B cell (primary cell): Measurements from ENCODE around the gene VPS26A. TPM values are rescaled to one million over a fixed set of nuclear protein-coding genes. Genes with fewer than 3 reads are reported as not detected.

Experiments used
- ATAC-seq: fragments of 200-7000 bp; cut with Tn5 transposase; one replicate; pipeline ENCODE4 v1.10.0; 2021; ENCODE audit warnings: low read depth, mild to moderate bottlenecking, moderate number of reproducible peaks, moderate library complexity
- CTCF ChIA-PET: fragments of 350-600 bp; sonication (Branson Sonifier 250); formaldehyde crosslinking; loops from one replicate; lab custom pipeline; 2021; ENCODE audit warnings: antibody characterized with exemption, inconsistent platforms; lab: Charles Lee
- POLR2A ChIA-PET: fragments of 350-600 bp; sonication (Branson Sonifier 250); formaldehyde crosslinking; loops from one replicate; lab custom pipeline; 2021; ENCODE audit warnings: antibody characterized with exemption; lab: Charles Lee
- DNase-seq: peaks from one replicate; pipeline ENCODE4 v3.0.0; 2013
- H2AFZ ChIP-seq: 2 replicates; pipeline ENCODE4 v1.6.1; 2012; ENCODE audit warnings: mild to moderate bottlenecking, low read depth, low read length; ENCODE audit not compliant: insufficient read depth, poor library complexity, severe bottlenecking
- H3K27ac ChIP-seq, 2 donors: 1 replicate in 1 of 2; 2 replicates in 1 of 2; pipeline ENCODE4 v1.5.1; 2012 to 2013; ENCODE audit warnings: low read length in 2 of 2, mild to moderate bottlenecking in 2 of 2, moderate library complexity in 1 of 2
- H3K27me3 ChIP-seq, 4 experiments: fragments of 200-600 bp in 1 of 4; sonication (generic) in 1 of 4; replicated peaks in 1 of 4; 1 replicate in 2 of 4; 2 replicates in 2 of 4; pipeline versions ENCODE4 v1.6.1 to v1.7.0; 2013 to 2016; ENCODE audit warnings: low read length in 3 of 4, mild to moderate bottlenecking in 2 of 4, mixed read lengths in 1 of 4, moderate library complexity in 1 of 4; ENCODE audit not compliant: insufficient read depth in 4 of 4, control insufficient read depth in 3 of 4; ENCODE audit errors: control extremely low read depth in 1 of 4
- H3K36me3 ChIP-seq, 2 experiments: replicated peaks in 1 of 2; 1 replicate in 1 of 2; 2 replicates in 1 of 2; pipeline versions ENCODE4 v1.6.1 to v1.7.1; 2013; ENCODE audit warnings: low read length in 1 of 2; ENCODE audit not compliant: insufficient read depth in 2 of 2, control insufficient read depth in 1 of 2; ENCODE audit errors: control extremely low read depth in 1 of 2, extremely low read depth in 1 of 2
- H3K4me1 ChIP-seq, 2 donors: fragments of 200-600 bp in 1 of 2; sonication (generic) in 1 of 2; 1 replicate in 1 of 2; 2 replicates in 1 of 2; pipeline versions ENCODE4 v1.5.1 to v1.6.1; 2013 to 2017; ENCODE audit warnings: low read length in 2 of 2; ENCODE audit not compliant: control insufficient read depth in 2 of 2, insufficient read depth in 2 of 2
- H3K4me2 ChIP-seq: replicated peaks from 2 replicates; pipeline ENCODE3; 2012; ENCODE audit warnings: mild to moderate bottlenecking, low read depth, low read length; ENCODE audit not compliant: poor library complexity, severe bottlenecking
- H3K4me3 ChIP-seq, 5 experiments: fragments of 200-600 bp in 1 of 5; sonication (generic) in 1 of 5; 1 replicate in 3 of 5; 2 replicates in 2 of 5; pipeline versions ENCODE4 v1.5.1 to v1.7.0; 2011 to 2016; ENCODE audit warnings: low read length in 4 of 5, mild to moderate bottlenecking in 4 of 5, low read depth in 2 of 5, control low read depth in 1 of 5, moderate library complexity in 1 of 5; ENCODE audit not compliant: insufficient read depth in 1 of 5; ENCODE audit errors: control extremely low read depth in 1 of 5, extremely low read depth in 1 of 5
- H3K79me2 ChIP-seq: fragments of 200-600 bp; sonication (generic); one replicate; pipeline ENCODE4 v1.6.0; 2016; ENCODE audit warnings: low read length; ENCODE audit not compliant: control insufficient read depth, insufficient read depth
- H3K9ac ChIP-seq: fragments of 200-600 bp; sonication (generic); 2 replicates; pipeline ENCODE4 v1.6.1; 2017; ENCODE audit warnings: mild to moderate bottlenecking, low read length, moderate library complexity
- H3K9me3 ChIP-seq, 3 donors: one replicate each; pipeline versions ENCODE4 v1.6.1 to v1.7.1; 2013; ENCODE audit warnings: low read length in 2 of 3; ENCODE audit not compliant: control insufficient read depth in 2 of 3, insufficient read depth in 1 of 3; ENCODE audit errors: control extremely low read depth in 1 of 3
- H4K20me1 ChIP-seq: 2 replicates; pipeline ENCODE4 v1.6.0; 2012; ENCODE audit warnings: mild to moderate bottlenecking, low read length; ENCODE audit not compliant: insufficient read depth, control insufficient read depth, poor library complexity, severe bottlenecking
- H3K27ac Mint-ChIP-seq: one replicate; pipeline ENCODE4 v1.8.0; 2021; ENCODE audit warnings: mixed read lengths
- H3K27me3 Mint-ChIP-seq: one replicate; pipeline ENCODE4 v1.8.0; 2021; ENCODE audit warnings: mixed read lengths
- H3K4me1 Mint-ChIP-seq: one replicate; pipeline ENCODE4 v1.8.0; 2021; ENCODE audit warnings: mixed read lengths
- H3K4me3 Mint-ChIP-seq: one replicate; pipeline ENCODE4 v1.8.0; 2021; ENCODE audit warnings: mixed read lengths
- H3K9me3 Mint-ChIP-seq: one replicate; pipeline ENCODE4 v1.8.0; 2022; ENCODE audit warnings: mixed read lengths; ENCODE audit not compliant: insufficient read depth
- CTCF ChIP-seq: fragments of 200-600 bp; IDR thresholded peaks from one replicate; pipeline ENCODE4 v1.8.0; 2022; ENCODE audit warnings: antibody characterized with exemption, mild to moderate bottlenecking
- EZH2 ChIP-seq: IDR thresholded peaks from 2 replicates; pipeline ENCODE4 v1.6.1; 2012; ENCODE audit warnings: borderline replicate concordance, low read depth, mild to moderate bottlenecking, moderate library complexity, low read length; ENCODE audit not compliant: insufficient read depth, poor library complexity, severe bottlenecking
- WGBS: methylation state at CpG from one replicate; pipeline ENCODE4 v1.1.5; 2013; ENCODE audit warnings: missing lambda C conversion rate; ENCODE audit not compliant: insufficient coverage; 5-methylcytosine and 5-hydroxymethylcytosine counted together
- intact Hi-C: fragments of 100-400 bp; cut with micrococcal nuclease; formaldehyde crosslinking; loops from one replicate; pipeline ENCODE4 v1.10.0; 2022
- polyA plus RNA-seq: library from polyadenylated mRNA; depleted of rRNA; stranded (reverse); fragments of >200 nt; gene quantifications from 2 replicates; pipeline ENCODE4 v1.2.3, GENCODE V29; 2012
- total RNA-seq, 2 donors: library from RNA; stranded (reverse); fragments of 120-200 nt in 1 of 2; gene quantifications; 1 replicate in 1 of 2; 2 replicates in 1 of 2; pipeline versions ENCODE4 v1.2.3 to v1.2.4, GENCODE V29; 2013 to 2022

Gene VPS26A
- total and polyA plus RNA-seq, 2 donors (not counting 1 experiment from before 2014, with no cell fraction given), result 5.0 to 29.9 TPM

GRCh38 chr10:69130251-69130650 is 6.3 kb downstream of the VPS26A start:
- Histone ChIP-seq H3K79me2 (peaks cover 92% of the 10 kb centered on the region), H3K36me3 (peaks cover 0 to 27% of the 10 kb centered on the region in 2 experiments), H3K27ac (no peak overlapping the region), H3K4me2 (no peak overlapping the region), H3K4me3 (no peak overlapping the region), H4K20me1 (peaks cover 35% of the 10 kb centered on the region), H3K9ac (no peak overlapping the region), H2AFZ (no peak overlapping the region), H3K27me3 (no peaks in the 10 kb centered on the region), H3K9me3 (no peaks in the 10 kb centered on the region), H3K4me1 (peaks cover 4 to 5% of the 10 kb centered on the region in 2 donors)
- DNase-seq, result no peak
- ChIA-PET CTCF (no interaction called here), POLR2A (no interaction called here)
- peaks cover 23% of the 10 kb centered on the region for H3K4me1 Mint-ChIP-seq
- intact Hi-C loops, result no loop called here
- no peak for ATAC-seq
- WGBS, result no CpG with 5 or more reads among the region's 2 CpGs
- H3K4me3 Mint-ChIP-seq, result no peak overlapping the region
- no peaks in the 10 kb centered on the region for H3K27me3 Mint-ChIP-seq
- H3K27ac Mint-ChIP-seq, result no peak overlapping the region
- H3K9me3 Mint-ChIP-seq, result no peaks in the 10 kb centered on the region
- TF ChIP-seq CTCF (no peak), EZH2 (no peak)

GRCh38 chr10:69139961-69140360 is 16.0 kb downstream of the VPS26A start:
- no peaks in the 10 kb centered on the region for H3K4me1 ChIP-seq
- H3K9ac ChIP-seq, result no peak overlapping the region
- Mint-ChIP-seq H3K9me3 (no peaks in the 10 kb centered on the region), H3K27me3 (no peaks in the 10 kb centered on the region), H3K4me3 (no peak overlapping the region), H3K27ac (no peak overlapping the region), H3K4me1 (peaks cover 14% of the 10 kb centered on the region)
- CTCF ChIA-PET, result no interaction called here
- intact Hi-C loops, result no loop called here
- no CpG with 5 or more reads among the region's 2 CpGs for WGBS
- H3K4me2 ChIP-seq, result no peak overlapping the region
- H3K79me2 ChIP-seq, result peaks cover 76% of the 10 kb centered on the region
- no peaks in the 10 kb centered on the region for H3K27me3 ChIP-seq
- peaks cover 0 to 13% of the 10 kb centered on the region in 2 experiments for H3K36me3 ChIP-seq
- TF ChIP-seq EZH2, result no peak
- TF ChIP-seq CTCF, result no peak
- no peak overlapping the region for H3K27ac ChIP-seq
- DNase-seq (no peak), ATAC-seq (no peak)
- H3K9me3 ChIP-seq, result no peaks in the 10 kb centered on the region
- no peak overlapping the region for H2AFZ ChIP-seq
- peaks cover 9% of the 10 kb centered on the region for H4K20me1 ChIP-seq
- no peak overlapping the region for H3K4me3 ChIP-seq
- POLR2A ChIA-PET, result no interaction called here
